Keratinocyte (primary cell): ENCODE measurements around the gene CDH13. TPM values are rescaled to one million over a fixed set of nuclear protein-coding genes. Genes with fewer than 3 reads are reported as not detected.

Experiments
- DNase-seq: peaks from one replicate; pipeline ENCODE4 v3.0.0-alpha.2; 2011; ENCODE audit warnings: low read depth, missing footprints, low spot score
- FAIRE-seq: peaks from 2 replicates; lab custom pipeline; 2011; peaks lifted over from hg19 to GRCh38; lab: Jason Lieb, UNC
- H2AFZ ChIP-seq: 2 replicates; pipeline ENCODE4 v1.6.0; 2012; ENCODE audit warnings: low read length, control low read depth, inconsistent platforms; ENCODE audit not compliant: control insufficient read depth
- H3K27ac ChIP-seq: 2 replicates; pipeline ENCODE4 v1.5.1; 2011; ENCODE audit warnings: low read length; ENCODE audit not compliant: control insufficient read depth, insufficient read depth
- H3K27me3 ChIP-seq: 3 replicates; pipeline ENCODE4 v1.6.0; 2011; ENCODE audit warnings: low read length; ENCODE audit not compliant: control insufficient read depth, insufficient read depth; ENCODE audit errors: extremely low read depth
- H3K36me3 ChIP-seq, 2 experiments: 2 replicates in 1 of 2; 3 replicates in 1 of 2; pipeline ENCODE4 v1.5.1; 2011; ENCODE audit warnings: low read length in 2 of 2, mild to moderate bottlenecking in 1 of 2; ENCODE audit not compliant: control insufficient read depth in 2 of 2, insufficient read depth in 2 of 2; ENCODE audit errors: extremely low read depth in 1 of 2
- H3K4me1 ChIP-seq: 3 replicates; pipeline ENCODE4 v1.5.1; 2011; ENCODE audit warnings: low read length; ENCODE audit not compliant: control insufficient read depth, insufficient read depth; ENCODE audit errors: extremely low read depth
- H3K4me2 ChIP-seq: 3 replicates; pipeline ENCODE4 v1.6.0; 2011; ENCODE audit warnings: low read depth, low read length; ENCODE audit not compliant: control insufficient read depth, insufficient read depth; ENCODE audit errors: extremely low read depth
- H3K4me3 ChIP-seq, 3 experiments: fragments of 200-600 bp in 1 of 3; sonication (generic) in 1 of 3; 2 replicates in 2 of 3; 3 replicates in 1 of 3; pipeline ENCODE4 v1.5.1; 2011 to 2016; ENCODE audit warnings: low read length in 3 of 3, mild to moderate bottlenecking in 3 of 3, control low read depth in 2 of 3, inconsistent platforms in 1 of 3, low read depth in 1 of 3, mixed read lengths in 1 of 3, mixed run types in 1 of 3, moderate library complexity in 1 of 3; ENCODE audit not compliant: control insufficient read depth in 2 of 3, insufficient read depth in 2 of 3; ENCODE audit errors: extremely low read depth in 1 of 3
- H3K79me2 ChIP-seq: 2 replicates; pipeline ENCODE4 v1.6.0; 2012; ENCODE audit warnings: low read length; ENCODE audit not compliant: control insufficient read depth, insufficient read depth
- H3K9ac ChIP-seq: 3 replicates; pipeline ENCODE4 v1.6.0; 2011; ENCODE audit warnings: low read length; ENCODE audit not compliant: control insufficient read depth, insufficient read depth; ENCODE audit errors: extremely low read depth
- H3K9me1 ChIP-seq: 3 replicates; pipeline ENCODE4 v1.6.0; 2011; ENCODE audit warnings: low read length; ENCODE audit not compliant: control insufficient read depth, insufficient read depth; ENCODE audit errors: extremely low read depth
- H3K9me3 ChIP-seq: 2 replicates; pipeline ENCODE4 v1.5.1; 2012; ENCODE audit warnings: low read depth, low read length; ENCODE audit not compliant: control insufficient read depth
- H4K20me1 ChIP-seq: 3 replicates; pipeline ENCODE4 v1.6.0; 2011; ENCODE audit warnings: low read length; ENCODE audit not compliant: control insufficient read depth, insufficient read depth; ENCODE audit errors: extremely low read depth
- CTCF ChIP-seq, 3 experiments: IDR thresholded peaks in 1 of 3; conservative IDR thresholded peaks in 1 of 3; optimal IDR thresholded peaks in 1 of 3; 2 replicates in 2 of 3; 3 replicates in 1 of 3; pipeline versions ENCODE3 to v1.5.1; 2011; ENCODE audit warnings: low read length in 3 of 3, mild to moderate bottlenecking in 3 of 3, moderate library complexity in 2 of 3, control low read depth in 1 of 3, inconsistent platforms in 1 of 3; ENCODE audit not compliant: insufficient read depth in 2 of 3; ENCODE audit errors: extremely low read depth in 1 of 3
- EZH2 ChIP-seq: IDR thresholded peaks from one replicate; pipeline ENCODE4 v1.6.1; 2012; ENCODE audit warnings: inconsistent platforms, mild to moderate bottlenecking, low read length, moderate library complexity
- dilution Hi-C: fragments of 300-500 bp; cut with MboI; formaldehyde crosslinking; loops from one replicate; pipeline ENCODE4 v1.7.0; 2020; ENCODE audit warnings: low sequenced_read_pairs; ENCODE audit not compliant: extremely low pct_ligation_motif_present
- polyA plus RNA-seq, 5 experiments: library from polyadenylated mRNA; depleted of rRNA in 3 of 5; stranded (reverse) in 3 of 5; stranded (forward) in 1 of 5; unstranded in 1 of 5; fragments of >200 nt; gene quantifications; 1 replicate in 1 of 5; 2 replicates in 3 of 5; 3 replicates in 1 of 5; pipeline versions ENCODE4 v1.2.1 to v1.2.3, GENCODE V29; 2011 to 2012; ENCODE audit warnings: missing spikeins in 2 of 5, low read depth in 1 of 5, low replicate concordance in 1 of 5

Gene CDH13
- polyA plus RNA-seq, 1 donor (not counting 4 experiments of a cell fraction or from before 2014, with no cell fraction given): 111 TPM

GRCh38 chr16:83464991-83465390, 838.2 kb downstream of the CDH13 start:
- Histone ChIP-seq H2AFZ (no peak overlapping the region), H3K4me1 (no peaks in the 10 kb centered on the region), H3K4me3 (no peak overlapping the region), H3K4me2 (no peak overlapping the region), H3K36me3 (no peaks in the 10 kb centered on the region), H3K9me1 (no peaks in the 10 kb centered on the region), H4K20me1 (no peaks in the 10 kb centered on the region), H3K9me3 (no peaks in the 10 kb centered on the region), H3K27ac (no peak overlapping the region), H3K27me3 (no peaks in the 10 kb centered on the region), H3K9ac (no peak overlapping the region), H3K79me2 (no peaks in the 10 kb centered on the region)
- DNase-seq (no peak), FAIRE-seq (no peak)
- dilution Hi-C loops: no loop called here
- TF ChIP-seq CTCF (optimal IDR thresholded peaks at IDR 0.05 in 1 of 3, IDR thresholded peaks at IDR 0.05 in 1 of 3, conservative IDR thresholded peaks at IDR 0.05 in 1 of 3; ENCODE audit: extremely low read depth in 1 of 3, insufficient read depth in 2 of 3, low read length in 3 of 3) (no peak), EZH2 (no peak)

GRCh38 chr16:83470416-83470815, 843.6 kb downstream of the CDH13 start:
- dilution Hi-C loops: no loop called here
- no peak overlapping the region for H3K4me2 ChIP-seq
- no peak for DNase-seq

More at GRCh38 chr16:83470416-83470815, 843.6 kb downstream of the CDH13 start:
- H3K4me1 ChIP-seq: no peaks in the 10 kb centered on the region
- H3K9me1 ChIP-seq: no peaks in the 10 kb centered on the region
- no peak overlapping the region for H3K4me3 ChIP-seq
- no peak for FAIRE-seq
- no peaks in the 10 kb centered on the region for H3K36me3 ChIP-seq
- no peak overlapping the region for H3K27ac ChIP-seq
- no peak overlapping the region for H3K9ac ChIP-seq
- H3K27me3 ChIP-seq: no peaks in the 10 kb centered on the region
- no peak for TF ChIP-seq EZH2
- TF ChIP-seq CTCF (optimal IDR thresholded peaks at IDR 0.05 in 1 of 3, IDR thresholded peaks at IDR 0.05 in 1 of 3, conservative IDR thresholded peaks at IDR 0.05 in 1 of 3; ENCODE audit: extremely low read depth in 1 of 3, insufficient read depth in 2 of 3, low read length in 3 of 3): no peak
- no peaks in the 10 kb centered on the region for H3K79me2 ChIP-seq
- no peak overlapping the region for H2AFZ ChIP-seq
- no peaks in the 10 kb centered on the region for H3K9me3 ChIP-seq
- no peaks in the 10 kb centered on the region for H4K20me1 ChIP-seq
